ENCODE results near the gene ERICH3. TPM values are rescaled to one million over a fixed set of nuclear protein-coding genes. Genes with fewer than 3 reads are reported as not detected.

ERICH3 gene
- total RNA-seq (under 0.01 and 0.17 TPM in 2 replicates), polyA plus RNA-seq (not detected in 2 replicates), polyA minus RNA-seq (ENCODE audit: low replicate concordance) (not detected in 2 replicates)
- polyA plus RNA-seq (2012): not detected in 2 replicates

GRCh38 chr1:74673351-74674111 is at the start of gene ERICH3:
Gene ERICH3, minus strand, starts transcription at chr1:74673792. Its CDS starts 273 bp downstream, at chr1:74673519.
- Histone ChIP-seq H3K4me3 (replicated peaks in 1 of 4; ENCODE audit: control extremely low read depth in 1 of 4, insufficient read depth in 1 of 4, low read depth in 3 of 4, low read length in 4 of 4) (peak within 1 kb of the TSS in 3 of 4 experiments; percentile 13 to 47 (median 38)), H3K9ac (ENCODE audit: insufficient read depth, low read length) (no peak within 1 kb of the TSS), H3K79me2 (ENCODE audit: control insufficient read depth, insufficient read depth, low read length) (no peaks in the 10 kb centered on the region), H3K27me3 (ENCODE audit: control insufficient read depth, insufficient read depth, low read length) (peaks cover 5% of the 10 kb centered on the region), H2AFZ (ENCODE audit: low read length) (no peak within 1 kb of the TSS), H3K27ac (ENCODE audit: insufficient read depth, low read length) (no peak within 1 kb of the TSS), H3K9me3 (ENCODE audit: control insufficient read depth, insufficient read depth, low read depth, low read length) (no peaks in the 10 kb centered on the region), H4K20me1 (ENCODE audit: control insufficient read depth, extremely low read depth, insufficient read depth, low read length) (no peaks in the 10 kb centered on the region), H3K4me1 (ENCODE audit: control insufficient read depth, extremely low read depth, insufficient read depth, low read length) (no peaks in the 10 kb centered on the region), H3K36me3 (ENCODE audit: control insufficient read depth, insufficient read depth, low read length) (no peaks in the 10 kb centered on the region), H3K4me2 (ENCODE audit: extremely low read depth, insufficient read depth, low read length) (peak within 1 kb of the TSS; percentile 50)
- TF ChIP-seq CTCF (conservative IDR thresholded peaks at IDR 0.05 in 1 of 2, IDR thresholded peaks at IDR 0.05 in 1 of 2; ENCODE audit: low read depth in 1 of 2, low read length in 2 of 2) (no peak), EZH2 (IDR thresholded peaks at IDR 0.05; ENCODE audit: low read length, missing control alignments) (no peak)
- peak; percentile 2 to 35 for DNase-seq (ENCODE audit: low read depth in 2 of 2)

GRCh38 chr1:74717626-74718025 is 44.0 kb upstream of the ERICH3 start:
- no peak overlapping the region for H2AFZ ChIP-seq (ENCODE audit: low read length)
- DNase-seq (ENCODE audit: low read depth in 2 of 2): no peak
- H3K79me2 ChIP-seq (ENCODE audit: control insufficient read depth, insufficient read depth, low read length): no peaks in the 10 kb centered on the region
- no peaks in the 10 kb centered on the region for H4K20me1 ChIP-seq (ENCODE audit: control insufficient read depth, extremely low read depth, insufficient read depth, low read length)
- H3K4me1 ChIP-seq (ENCODE audit: control insufficient read depth, extremely low read depth, insufficient read depth, low read length): no peaks in the 10 kb centered on the region
- H3K9me3 ChIP-seq (ENCODE audit: control insufficient read depth, insufficient read depth, low read depth, low read length): no peaks in the 10 kb centered on the region
- no peak overlapping the region for H3K9ac ChIP-seq (ENCODE audit: insufficient read depth, low read length)
- no peak overlapping the region for H3K27ac ChIP-seq (ENCODE audit: insufficient read depth, low read length)
- no peaks in the 10 kb centered on the region for H3K27me3 ChIP-seq (ENCODE audit: control insufficient read depth, insufficient read depth, low read length)
- no peak overlapping the region for H3K4me2 ChIP-seq (ENCODE audit: extremely low read depth, insufficient read depth, low read length)
- TF ChIP-seq CTCF (conservative IDR thresholded peaks at IDR 0.05 in 1 of 2, IDR thresholded peaks at IDR 0.05 in 1 of 2; ENCODE audit: low read depth in 1 of 2, low read length in 2 of 2): no peak
- no peak for TF ChIP-seq EZH2 (IDR thresholded peaks at IDR 0.05; ENCODE audit: low read length, missing control alignments)
- peaks cover 5% of the 10 kb centered on the region for H3K36me3 ChIP-seq (ENCODE audit: control insufficient read depth, insufficient read depth, low read length)
- H3K4me3 ChIP-seq (replicated peaks in 1 of 4; ENCODE audit: control extremely low read depth in 1 of 4, insufficient read depth in 1 of 4, low read depth in 3 of 4, low read length in 4 of 4): no peak overlapping the region

- no peak overlapping the region for H3K9ac ChIP-seq (ENCODE audit: insufficient read depth, low read length)
- H3K79me2 ChIP-seq (ENCODE audit: control insufficient read depth, insufficient read depth, low read length): no peaks in the 10 kb centered on the region
- H3K4me1 ChIP-seq (ENCODE audit: control insufficient read depth, extremely low read depth, insufficient read depth, low read length): no peaks in the 10 kb centered on the region
- TF ChIP-seq EZH2 (IDR thresholded peaks at IDR 0.05; ENCODE audit: low read length, missing control alignments): no peak
- TF ChIP-seq CTCF (conservative IDR thresholded peaks at IDR 0.05 in 1 of 2, IDR thresholded peaks at IDR 0.05 in 1 of 2; ENCODE audit: low read depth in 1 of 2, low read length in 2 of 2): no peak
- H3K27me3 ChIP-seq (ENCODE audit: control insufficient read depth, insufficient read depth, low read length): no peaks in the 10 kb centered on the region
- H3K4me2 ChIP-seq (ENCODE audit: extremely low read depth, insufficient read depth, low read length): no peak overlapping the region
- H2AFZ ChIP-seq (ENCODE audit: low read length): no peak overlapping the region
- DNase-seq (ENCODE audit: low read depth in 2 of 2): no peak
- H3K27ac ChIP-seq (ENCODE audit: insufficient read depth, low read length): no peak overlapping the region
- no peak overlapping the region for H3K4me3 ChIP-seq (replicated peaks in 1 of 4; ENCODE audit: control extremely low read depth in 1 of 4, insufficient read depth in 1 of 4, low read depth in 3 of 4, low read length in 4 of 4)
- H3K36me3 ChIP-seq (ENCODE audit: control insufficient read depth, insufficient read depth, low read length): peaks cover 5% of the 10 kb centered on the region
- no peaks in the 10 kb centered on the region for H3K9me3 ChIP-seq (ENCODE audit: control insufficient read depth, insufficient read depth, low read depth, low read length)
- no peaks in the 10 kb centered on the region for H4K20me1 ChIP-seq (ENCODE audit: control insufficient read depth, extremely low read depth, insufficient read depth, low read length)
Observed at GRCh38 chr1:74716822-74717221, 43.2 kb upstream of the ERICH3 start.
